Uterus (tissue), 4 donors: ENCODE data around the gene NCOA3. TPM values are rescaled to one million over a fixed set of nuclear protein-coding genes. Genes with fewer than 3 reads are reported as not detected.

Experiments used
- DNase-seq, 2 donors: peaks; one replicate each; pipeline ENCODE4 v3.0.0-alpha.2; 2019 to 2020
- H3K27ac ChIP-seq, 2 donors: fragments of 200-600 bp; sonication (generic); 1 replicate in 1 of 2; 2 replicates in 1 of 2; pipeline ENCODE4 v1.5.1; 2016 to 2018
- H3K27me3 ChIP-seq, 2 donors: fragments of 200-600 bp; sonication (generic); one replicate each; pipeline ENCODE4 v1.5.1; 2018 to 2019; ENCODE audit warnings: control low read depth in 1 of 2
- H3K36me3 ChIP-seq, 2 donors: fragments of 200-600 bp; sonication (generic); one replicate each; pipeline ENCODE4 v1.5.1; 2019; ENCODE audit warnings: control low read depth in 1 of 2
- H3K4me1 ChIP-seq, 2 donors: fragments of 200-600 bp; sonication (generic); one replicate each; pipeline ENCODE4 v1.5.1; 2018 to 2019; ENCODE audit warnings: control low read depth in 1 of 2
- H3K4me3 ChIP-seq, 2 donors: fragments of 200-600 bp; sonication (generic); 1 replicate in 1 of 2; 2 replicates in 1 of 2; pipeline ENCODE4 v1.5.1; 2018 to 2019; ENCODE audit warnings: mild to moderate bottlenecking in 1 of 2
- H3K9me3 ChIP-seq, 2 donors: fragments of 200-600 bp; sonication (generic); one replicate each; pipeline ENCODE4 v1.5.1; 2019; ENCODE audit warnings: control low read depth in 1 of 2
- CTCF ChIP-seq, 4 experiments: fragments of 200-600 bp in 2 of 4; fragments of 450-650 bp in 2 of 4; sonication (generic) in 2 of 4; IDR thresholded peaks; one replicate each; pipeline ENCODE4 v1.5.1; 2016 to 2019; ENCODE audit warnings: antibody characterized with exemption in 4 of 4, mild to moderate bottlenecking in 2 of 4, moderate library complexity in 1 of 4
- POLR2A ChIP-seq, 2 donors: fragments of 450-650 bp; IDR thresholded peaks; one replicate each; pipeline ENCODE4 v1.6.1; 2016; ENCODE audit warnings: antibody characterized with exemption in 2 of 2, mild to moderate bottlenecking in 1 of 2, moderate library complexity in 1 of 2
- intact Hi-C: fragments of 100-400 bp; cut with DNase I; formaldehyde crosslinking; loops from one replicate; pipeline ENCODE4 v1.15.1; 2023; ENCODE audit warnings: low total_unique reads
- total RNA-seq, 4 donors: library from RNA; depleted of rRNA in 3 of 4; stranded (reverse); fragments of >200 nt in 3 of 4; gene quantifications; one replicate each; pipeline versions ENCODE4 v1.1.0 to v1.2.4, GENCODE V29; 2014 to 2023
- donor health status: DM: yes; HTN: yes; CAD: no.

The NCOA3 gene
- total RNA-seq, 4 donors from 2014 or later: 27.9 to 59.2 (median 44.2) TPM

- H3K4me3 ChIP-seq: no peak overlapping the region
- intact Hi-C loops: no loop called here
- DNase-seq: no peak
- H3K9me3 ChIP-seq: no peaks in the 10 kb centered on the region
- no peak for TF ChIP-seq CTCF (IDR thresholded peaks at IDR 0.05)
- no peak for TF ChIP-seq POLR2A (IDR thresholded peaks at IDR 0.05)
- peaks cover 11 to 19% of the 10 kb centered on the region in 2 donors for H3K4me1 ChIP-seq
- no peaks in the 10 kb centered on the region for H3K27me3 ChIP-seq
- no peak overlapping the region for H3K27ac ChIP-seq
- H3K36me3 ChIP-seq: no peaks in the 10 kb centered on the region
These were observed 60.2 kb downstream of the NCOA3 start for GRCh38 chr20:47561603-47562583.

- no peak overlapping the region for H3K27ac ChIP-seq
- TF ChIP-seq POLR2A (IDR thresholded peaks at IDR 0.05) (no peak), CTCF (IDR thresholded peaks at IDR 0.05) (no peak)
These were observed 64.6 kb downstream of the NCOA3 start for GRCh38 chr20:47566269-47566668.

GRCh38 chr20:47568019-47568418, 66.3 kb downstream of the NCOA3 start:
- no peak for TF ChIP-seq POLR2A (IDR thresholded peaks at IDR 0.05)
- no peak for TF ChIP-seq CTCF (IDR thresholded peaks at IDR 0.05)
- DNase-seq: no peak
- Histone ChIP-seq H3K4me3 (no peak overlapping the region), H3K4me1 (peaks cover 6 to 16% of the 10 kb centered on the region in 2 donors), H3K36me3 (no peaks in the 10 kb centered on the region), H3K9me3 (peaks cover 0 to 6% of the 10 kb centered on the region in 2 donors), H3K27me3 (no peaks in the 10 kb centered on the region), H3K27ac (peak overlapping the region; percentile 33 to 48)
- intact Hi-C loops: no loop called here

More at GRCh38 chr20:47566269-47566668, 64.6 kb downstream of the NCOA3 start:
- Histone ChIP-seq H3K27me3 (no peaks in the 10 kb centered on the region), H3K36me3 (no peaks in the 10 kb centered on the region), H3K4me1 (peaks cover 6 to 16% of the 10 kb centered on the region in 2 donors), H3K9me3 (peaks cover 0 to 1% of the 10 kb centered on the region in 2 donors), H3K4me3 (no peak overlapping the region)
- DNase-seq: no peak
- intact Hi-C loops: no loop called here

GRCh38 chr20:47568837-47569410, 67.2 kb downstream of the NCOA3 start:
- no peak for TF ChIP-seq POLR2A (IDR thresholded peaks at IDR 0.05)
- no peaks in the 10 kb centered on the region for H3K27me3 ChIP-seq
- no peak overlapping the region for H3K4me3 ChIP-seq
- H3K27ac ChIP-seq: peak overlapping the region in 1 of 2 donors; percentile 48
- peaks cover 0 to 6% of the 10 kb centered on the region in 2 donors for H3K9me3 ChIP-seq
- no peaks in the 10 kb centered on the region for H3K36me3 ChIP-seq
- intact Hi-C loops: no loop called here
- no peak for DNase-seq
- H3K4me1 ChIP-seq: peaks cover 6 to 16% of the 10 kb centered on the region in 2 donors

GRCh38 chr20:47571426-47571825, 69.7 kb downstream of the NCOA3 start:
- Histone ChIP-seq H3K27me3 (no peaks in the 10 kb centered on the region), H3K36me3 (no peaks in the 10 kb centered on the region), H3K9me3 (peaks cover 0 to 6% of the 10 kb centered on the region in 2 donors), H3K4me3 (no peak overlapping the region), H3K4me1 (peaks cover 6 to 21% of the 10 kb centered on the region in 2 donors), H3K27ac (no peak overlapping the region)
- TF ChIP-seq POLR2A (IDR thresholded peaks at IDR 0.05): no peak
- no peak for TF ChIP-seq CTCF (IDR thresholded peaks at IDR 0.05)
- DNase-seq: no peak
- intact Hi-C loops: no loop called here
